Motor neuron (in vitro differentiated cells): ENCODE measurements around the gene KCNQ1. TPM values are rescaled to one million over a fixed set of nuclear protein-coding genes. Genes with fewer than 3 reads are reported as not detected.
A peak's percentile ranks its signal among the peaks of the same experiment; 100 is the strongest.

Experiments used
- ATAC-seq, 8 experiments: fragments of 200-7000 bp; cut with Tn5 transposase; replicated peaks in 6 of 8; 2 replicates each; pipeline ENCODE4 v1.8.0; 2021; ENCODE audit warnings: mild to moderate bottlenecking in 8 of 8, moderate library complexity in 8 of 8
- H3K27ac ChIP-seq, 2 donors: fragments of 250-450 bp; sonication (Bioruptor Pico); 2 replicates each; pipeline ENCODE4 v1.9.0; 2021; ENCODE audit warnings: antibody characterized with exemption in 2 of 2, mild to moderate bottlenecking in 2 of 2, moderate library complexity in 1 of 2
- H3K4me1 ChIP-seq, 2 donors: fragments of 250-450 bp; sonication (Bioruptor Pico); replicated peaks in 1 of 2; 2 replicates each; pipeline ENCODE4 v1.6.1; 2021; ENCODE audit warnings: antibody characterized with exemption in 2 of 2, mild to moderate bottlenecking in 2 of 2, moderate library complexity in 1 of 2
- H3K4me3 ChIP-seq, 5 donors: fragments of 250-450 bp; sonication (Bioruptor Pico); 2 replicates each; pipeline ENCODE4 v1.9.0; 2021; ENCODE audit warnings: antibody characterized with exemption in 5 of 5, mild to moderate bottlenecking in 5 of 5, moderate library complexity in 4 of 5
- WGBS, 10 experiments: fragments of 450-650 bp; shearing (Covaris generic); methylation state at CpG; one replicate each; pipeline ENCODE4 v1.0.0; 2022; 5-methylcytosine and 5-hydroxymethylcytosine counted together
- in situ Hi-C, 9 experiments: fragments of 400-800 bp; cut with MboI; loops; one replicate each; pipeline ENCODE4 v1.15.0; 2021; ENCODE audit warnings: low sequenced_read_pairs in 9 of 9, low pct_unique_long_range_greater_than_20kb in 2 of 9; ENCODE audit not compliant: unreplicated experiment in 9 of 9
- total RNA-seq, 8 experiments: library from RNA; unstranded; fragments of 300-600 nt; gene quantifications; 2 replicates each; pipeline versions ENCODE4 v1.2.3 to v1.2.4, GENCODE V29; 2022

KCNQ1 gene
- total RNA-seq, 8 experiments from 2014 or later = 0.04 to 0.66 (median 0.20) TPM; not detected in 2

GRCh38 chr11:2577031-2577990, 132.5 kb downstream of the KCNQ1 start:
- 40 to 100% (median 84%) methylated on average over 1 to 6 of the region's 33 CpGs; no CpG with 5 or more reads in 2 of the 10 experiments for WGBS, 10 experiments
- in situ Hi-C loops = no loop called here
- ATAC-seq = peak in 6 of 8 experiments; percentile 32 to 55 (median 44)
- Histone ChIP-seq H3K4me3 (no peak overlapping the region), H3K4me1 (peaks cover 14% of the 10 kb centered on the region in 2 donors), H3K27ac (no peak overlapping the region)

DNA sequence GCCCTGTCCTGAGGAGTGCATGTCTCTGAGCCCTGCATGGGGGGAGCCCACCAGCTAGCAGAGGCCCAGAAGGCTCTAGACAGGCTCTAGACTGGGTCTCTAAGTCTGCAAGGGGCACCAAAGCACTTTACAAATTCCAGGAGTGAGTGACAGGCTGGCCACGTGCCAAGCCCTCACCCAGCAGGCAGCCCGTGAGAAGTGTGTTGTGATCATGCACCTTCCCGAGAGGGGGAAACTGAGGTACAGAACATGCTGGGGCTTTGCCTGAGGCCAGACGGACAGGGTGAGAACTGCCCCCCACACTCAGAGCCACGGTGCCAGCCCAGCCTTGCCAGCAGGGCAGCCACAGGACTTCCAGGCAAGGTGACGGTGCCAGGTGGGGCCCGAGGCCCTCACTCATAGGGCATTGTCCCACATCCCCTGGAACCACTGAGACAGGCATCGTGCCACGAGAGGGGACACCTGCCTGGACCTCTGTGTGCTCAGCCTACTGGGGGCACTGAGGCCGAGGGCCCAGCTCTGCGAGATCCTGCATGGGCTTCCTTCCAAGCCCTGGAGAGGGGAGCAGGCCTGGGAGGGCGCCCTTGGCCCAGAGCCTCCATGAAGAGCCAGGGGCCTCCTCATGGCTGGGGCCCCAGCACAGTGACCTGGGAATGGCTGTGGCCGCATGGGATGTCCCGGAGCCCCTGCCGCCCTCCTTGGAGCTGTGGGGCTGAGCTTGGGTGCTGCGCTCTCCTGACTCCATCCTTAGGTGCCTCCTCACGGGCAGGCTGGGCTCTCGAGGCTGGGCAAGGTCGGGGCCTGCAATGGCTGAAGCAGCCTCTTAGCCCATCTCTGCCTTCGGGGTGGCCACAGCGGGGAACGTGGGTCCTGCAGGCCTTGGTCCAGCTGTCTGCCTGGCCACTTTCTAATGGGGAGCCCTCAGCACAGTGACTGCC, 133.5 kb downstream of the KCNQ1 start:
- ATAC-seq = peak in 1 of 8 experiments; percentile 18
- WGBS, 10 experiments = 26 to 100% (median 85%) methylated on average over 1 to 7 of the region's 22 CpGs; no CpG with 5 or more reads in 4 of the 10 experiments
- peaks cover 18 to 20% of the 10 kb centered on the region in 2 donors for H3K4me1 ChIP-seq
- in situ Hi-C loops = no loop called here
- no peak overlapping the region for H3K4me3 ChIP-seq
- no peak overlapping the region for H3K27ac ChIP-seq

GRCh38 chr11:2578929-2579270, 134.1 kb downstream of the KCNQ1 start:
- Histone ChIP-seq H3K27ac (no peak overlapping the region), H3K4me1 (peaks cover 17 to 20% of the 10 kb centered on the region in 2 donors), H3K4me3 (no peak overlapping the region)
- WGBS, 10 experiments = 40 to 100% methylated on average over 1 of the region's 7 CpGs; no CpG with 5 or more reads in 8 of the 10 experiments
- ATAC-seq = no peak
- in situ Hi-C loops = no loop called here

GRCh38 chr11:2579315-2580060, 134.7 kb downstream of the KCNQ1 start:
- Histone ChIP-seq H3K4me3 (no peak overlapping the region), H3K27ac (no peak overlapping the region), H3K4me1 (peaks cover 11 to 20% of the 10 kb centered on the region in 2 donors)
- in situ Hi-C loops = no loop called here
- WGBS, 10 experiments = 20 to 81% (median 40%) methylated on average over 1 to 10 of the region's 17 CpGs; no CpG with 5 or more reads in 7 of the 10 experiments
- peak in 1 of 8 experiments; percentile 61 for ATAC-seq

GRCh38 chr11:2580061-2580421, 135.2 kb downstream of the KCNQ1 start:
- H3K4me3 ChIP-seq = no peak overlapping the region
- ATAC-seq = no peak
- in situ Hi-C loops = no loop called here
- no peak overlapping the region for H3K27ac ChIP-seq
- peaks cover 9 to 17% of the 10 kb centered on the region in 2 donors for H3K4me1 ChIP-seq
- 40 to 83% (median 67%) methylated on average over 1 to 10 of the region's 10 CpGs; no CpG with 5 or more reads in 5 of the 10 experiments for WGBS, 10 experiments

- H3K4me3 ChIP-seq = no peak overlapping the region
- WGBS, 10 experiments = 21 to 100% (median 80%) methylated on average over 1 to 5 of the region's 13 CpGs; no CpG with 5 or more reads in 5 of the 10 experiments
- in situ Hi-C loops = no loop called here
- no peak overlapping the region for H3K27ac ChIP-seq
- peaks cover 9 to 17% of the 10 kb centered on the region in 2 donors for H3K4me1 ChIP-seq
- ATAC-seq = no peak
Measured at GRCh38 chr11:2580571-2581001, 135.8 kb downstream of the KCNQ1 start.

DNA sequence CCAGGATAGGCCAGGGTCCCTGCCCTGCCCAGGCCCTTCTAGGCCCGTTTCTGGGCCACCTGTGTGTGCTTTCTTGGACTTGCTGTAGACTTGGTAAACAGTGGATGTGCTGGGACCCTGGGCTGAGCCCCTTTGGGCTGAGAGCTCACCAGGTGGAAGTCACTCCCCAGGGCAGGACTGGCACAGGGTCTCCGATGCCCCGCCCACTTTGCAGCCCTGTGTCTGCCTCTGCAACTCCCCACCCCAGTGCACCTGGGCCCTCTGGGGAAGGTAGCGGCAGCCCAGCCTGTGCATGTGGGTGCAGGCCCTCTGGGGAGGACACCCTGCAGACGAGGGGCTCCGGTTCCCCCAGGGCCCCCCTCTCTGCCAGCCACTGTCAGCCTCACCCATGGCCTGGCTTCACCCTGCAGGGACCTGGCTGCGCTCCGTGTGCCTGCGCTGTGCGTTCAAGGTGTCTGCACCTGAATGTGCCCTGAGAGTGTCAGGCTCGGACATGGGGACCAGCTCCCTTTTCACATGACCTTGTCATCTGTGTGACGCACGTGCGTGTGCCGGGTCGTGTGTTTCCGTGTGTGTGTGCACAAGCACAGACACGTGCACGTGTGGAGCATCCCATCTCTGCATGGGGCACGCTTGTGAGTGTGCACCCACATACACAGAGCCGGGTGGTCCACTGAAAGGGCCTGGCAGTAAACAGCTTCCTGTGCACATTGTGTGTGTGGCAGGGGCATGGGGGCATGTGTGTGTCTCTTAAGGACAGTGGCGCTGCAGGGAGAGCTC, 136.5 kb downstream of the KCNQ1 start:
- peaks cover 14 to 21% of the 10 kb centered on the region in 2 donors for H3K4me1 ChIP-seq
- WGBS, 10 experiments = 20 to 100% (median 80%) methylated on average over 2 to 5 of the region's 22 CpGs; no CpG with 5 or more reads in 5 of the 10 experiments
- no peak for ATAC-seq
- no peak overlapping the region for H3K4me3 ChIP-seq
- H3K27ac ChIP-seq = no peak overlapping the region
- in situ Hi-C loops = no loop called here

GRCh38 chr11:2581931-2582350, 137.1 kb downstream of the KCNQ1 start:
- H3K4me1 ChIP-seq = peaks cover 20 to 21% of the 10 kb centered on the region in 2 donors
- ATAC-seq = no peak
- in situ Hi-C loops = no loop called here
- WGBS, 10 experiments = 40 to 93% (median 80%) methylated on average over 2 to 8 of the region's 23 CpGs; no CpG with 5 or more reads in 7 of the 10 experiments
- H3K27ac ChIP-seq = no peak overlapping the region
- H3K4me3 ChIP-seq = no peak overlapping the region

GRCh38 chr11:2582351-2582945, 137.6 kb downstream of the KCNQ1 start:
- H3K4me1 ChIP-seq = peaks cover 18 to 20% of the 10 kb centered on the region in 2 donors
- 10 to 100% (median 43%) methylated on average over 1 to 4 of the region's 12 CpGs; no CpG with 5 or more reads in 5 of the 10 experiments for WGBS, 10 experiments
- peak in 2 of 8 experiments; percentile 17 to 26 for ATAC-seq
- in situ Hi-C loops = no loop called here
- H3K4me3 ChIP-seq = no peak overlapping the region
- no peak overlapping the region for H3K27ac ChIP-seq

- no peak overlapping the region for H3K27ac ChIP-seq
- 40 to 86% (median 55%) methylated on average over 1 to 7 of the region's 33 CpGs; no CpG with 5 or more reads in 6 of the 10 experiments for WGBS, 10 experiments
- no peak for ATAC-seq
- H3K4me1 ChIP-seq = peaks cover 14 to 15% of the 10 kb centered on the region in 2 donors
- in situ Hi-C loops = no loop called here
- no peak overlapping the region for H3K4me3 ChIP-seq
Measured at GRCh38 chr11:2582946-2583604, 138.3 kb downstream of the KCNQ1 start.

GRCh38 chr11:2583605-2583958, 138.8 kb downstream of the KCNQ1 start:
- WGBS, 10 experiments = 100% methylated on average over 2 of the region's 6 CpGs; no CpG with 5 or more reads in 9 of the 10 experiments
- no peak for ATAC-seq
- Histone ChIP-seq H3K27ac (no peak overlapping the region), H3K4me3 (no peak overlapping the region), H3K4me1 (peaks cover 14 to 15% of the 10 kb centered on the region in 2 donors)
- in situ Hi-C loops = no loop called here
